ENCODE data around the gene SLC28A2. TPM values are rescaled to one million over a fixed set of nuclear protein-coding genes. Genes with fewer than 3 reads are reported as not detected.

SLC28A2 gene
- polyA plus RNA-seq, 1 donor from 2014 or later, result not detected

DNA sequence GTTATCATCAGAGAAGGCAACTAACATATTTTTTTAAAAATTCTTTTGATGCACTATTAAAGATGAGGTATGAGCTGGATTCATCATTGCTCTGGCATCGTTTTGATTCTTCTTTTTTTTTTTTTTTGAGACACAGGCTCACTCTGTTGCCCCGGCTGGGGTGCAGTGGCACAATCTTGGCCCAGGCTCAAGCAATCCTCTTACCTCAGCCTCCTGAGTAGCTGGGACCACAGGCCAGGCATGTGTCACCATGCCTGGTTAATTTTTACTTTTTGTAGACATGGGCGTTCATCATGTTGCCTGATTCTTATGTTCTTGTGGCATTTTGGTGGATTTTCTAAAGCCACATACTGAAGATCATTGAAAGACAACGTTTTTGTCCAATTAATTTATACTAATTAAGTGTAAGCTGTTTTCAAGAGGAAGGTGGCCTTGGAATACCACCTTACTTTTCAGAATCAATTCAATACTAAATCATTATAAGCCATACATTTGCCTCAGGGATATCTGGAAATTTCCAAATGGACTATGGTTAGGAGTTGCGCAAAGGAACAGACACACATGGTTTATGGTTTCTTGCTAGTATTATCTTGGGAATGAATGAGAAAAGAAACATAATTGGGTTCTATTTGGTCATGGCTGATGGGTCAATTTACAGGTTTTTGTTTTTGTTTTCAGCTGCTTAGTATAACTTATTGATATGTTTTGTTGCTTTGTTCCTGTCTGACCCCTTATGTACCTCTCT, 22.8 kb downstream of the SLC28A2 start:
- Histone ChIP-seq H3K9ac (ENCODE audit: low read length) (no peak overlapping the region), H3K27me3 (ENCODE audit: insufficient read depth, low read depth, low read length) (no peaks in the 10 kb centered on the region), H2AFZ (ENCODE audit: low read depth, low read length) (no peak overlapping the region), H3K79me2 (replicated peaks; ENCODE audit: insufficient read depth, low read length) (no peaks in the 10 kb centered on the region), H3K9me2 (ENCODE audit: insufficient read depth, low read length) (no peaks in the 10 kb centered on the region), H3K4me3 (ENCODE audit: low read length) (no peak overlapping the region), H3K27ac (ENCODE audit: low read length) (no peak overlapping the region), H3F3A (ENCODE audit: insufficient read depth, low read length, poor library complexity, severe bottlenecking) (no peaks in the 10 kb centered on the region), H4K20me1 (ENCODE audit: insufficient read depth) (no peaks in the 10 kb centered on the region), H3K36me3 (ENCODE audit: insufficient read depth, low read length) (no peaks in the 10 kb centered on the region), H3K9me3 (ENCODE audit: low read length) (no peaks in the 10 kb centered on the region), H3K4me2 (ENCODE audit: low read length) (no peak overlapping the region)
- TF ChIP-seq RAD21 (conservative IDR thresholded peaks at IDR 0.05) (no peak), SMC3 (conservative IDR thresholded peaks at IDR 0.05; ENCODE audit: poor library complexity) (no peak), POLR2AphosphoS5 (IDR thresholded peaks at IDR 0.05) (no peak), TAF1 (IDR thresholded peaks at IDR 0.05; ENCODE audit: low read depth) (no peak), CTCF (IDR thresholded peaks at IDR 0.05; ENCODE audit: poor library complexity, severe bottlenecking) (no peak), EZH2 (IDR thresholded peaks at IDR 0.05; ENCODE audit: borderline replicate concordance, insufficient read depth, low read length, poor library complexity, severe bottlenecking) (no peak), EP300 (conservative IDR thresholded peaks at IDR 0.05; ENCODE audit: poor library complexity, severe bottlenecking) (no peak), MXI1 (conservative IDR thresholded peaks at IDR 0.05; ENCODE audit: poor library complexity, severe bottlenecking) (no peak)

DNA sequence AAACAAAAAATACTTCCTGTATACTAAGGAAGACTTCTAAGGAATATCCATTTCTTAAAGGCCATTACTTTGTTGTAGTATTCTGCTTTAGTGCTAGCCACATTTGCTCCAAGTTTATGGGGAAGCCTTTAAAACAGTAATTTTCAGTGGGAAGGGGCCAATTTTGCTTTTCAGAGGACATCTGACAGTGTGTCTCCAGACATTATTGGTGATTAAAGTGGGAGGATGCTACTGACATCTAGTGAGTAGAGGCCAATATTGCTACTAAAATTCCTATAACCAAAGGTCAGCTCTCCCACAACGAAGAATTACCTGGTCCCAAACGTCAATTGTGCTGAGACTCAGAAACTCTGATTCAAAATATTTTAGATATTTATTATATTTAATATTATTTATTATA, 24.8 kb downstream of the SLC28A2 start:
- no peak overlapping the region for H3K4me3 ChIP-seq (ENCODE audit: low read length)
- no peaks in the 10 kb centered on the region for H4K20me1 ChIP-seq (ENCODE audit: insufficient read depth)
- no peaks in the 10 kb centered on the region for H3K36me3 ChIP-seq (ENCODE audit: insufficient read depth, low read length)
- H3K9me2 ChIP-seq (ENCODE audit: insufficient read depth, low read length), result no peaks in the 10 kb centered on the region
- H3K9ac ChIP-seq (ENCODE audit: low read length), result no peak overlapping the region
- H3K9me3 ChIP-seq (ENCODE audit: low read length), result no peaks in the 10 kb centered on the region
- no peak overlapping the region for H3K4me2 ChIP-seq (ENCODE audit: low read length)
- H3K79me2 ChIP-seq (replicated peaks; ENCODE audit: insufficient read depth, low read length), result no peaks in the 10 kb centered on the region
- TF ChIP-seq CTCF (IDR thresholded peaks at IDR 0.05; ENCODE audit: poor library complexity, severe bottlenecking) (peak; percentile 65), POLR2AphosphoS5 (IDR thresholded peaks at IDR 0.05) (no peak), EP300 (conservative IDR thresholded peaks at IDR 0.05; ENCODE audit: poor library complexity, severe bottlenecking) (no peak), MXI1 (conservative IDR thresholded peaks at IDR 0.05; ENCODE audit: poor library complexity, severe bottlenecking) (no peak), TAF1 (IDR thresholded peaks at IDR 0.05; ENCODE audit: low read depth) (no peak), SMC3 (conservative IDR thresholded peaks at IDR 0.05; ENCODE audit: poor library complexity) (peak; percentile 71), RAD21 (conservative IDR thresholded peaks at IDR 0.05) (peak; percentile 69), EZH2 (IDR thresholded peaks at IDR 0.05; ENCODE audit: borderline replicate concordance, insufficient read depth, low read length, poor library complexity, severe bottlenecking) (no peak)
- no peaks in the 10 kb centered on the region for H3F3A ChIP-seq (ENCODE audit: insufficient read depth, low read length, poor library complexity, severe bottlenecking)
- H2AFZ ChIP-seq (ENCODE audit: low read depth, low read length), result no peak overlapping the region
- no peaks in the 10 kb centered on the region for H3K27me3 ChIP-seq (ENCODE audit: insufficient read depth, low read depth, low read length)
- no peak overlapping the region for H3K27ac ChIP-seq (ENCODE audit: low read length)

All from neural cell (in vitro differentiated cells).